DND-41 (cell line): ENCODE measurements around the gene LONRF2.

Experiments
- ATAC-seq: fragments of 200-7000 bp; cut with Tn5 transposase; 3 replicates; pipeline ENCODE4 v1.9.1; 2021; ENCODE audit warnings: low read depth; ENCODE audit not compliant: insufficient read depth
- DNase-seq: peaks from one replicate; pipeline ENCODE4 v3.0.0-alpha.2; 2020
- H2AFZ ChIP-seq: 2 replicates; pipeline ENCODE4 v1.6.0; 2012; ENCODE audit warnings: low read depth, low read length
- H3K27ac ChIP-seq: 2 replicates; pipeline ENCODE4 v1.5.1; 2012; ENCODE audit warnings: low read length, inconsistent platforms
- H3K27me3 ChIP-seq: fragments of 200-600 bp; sonication (generic); 2 replicates; pipeline ENCODE4 v1.6.0; 2012; ENCODE audit warnings: low read length, mild to moderate bottlenecking, inconsistent platforms; ENCODE audit not compliant: insufficient read depth, poor library complexity
- H3K36me3 ChIP-seq: 2 replicates; pipeline ENCODE4 v1.5.1; 2012; ENCODE audit warnings: low read length, inconsistent platforms; ENCODE audit not compliant: insufficient read depth
- H3K4me1 ChIP-seq: 2 replicates; pipeline ENCODE4 v1.5.1; 2012; ENCODE audit warnings: mild to moderate bottlenecking, low read length; ENCODE audit not compliant: insufficient read depth
- H3K4me2 ChIP-seq: 2 replicates; pipeline ENCODE4 v1.6.0; 2012; ENCODE audit warnings: mild to moderate bottlenecking, moderate library complexity, low read length, inconsistent platforms; ENCODE audit not compliant: insufficient read depth
- H3K4me3 ChIP-seq, 2 experiments: fragments of 200-600 bp in 1 of 2; shearing (Covaris generic) in 1 of 2; 2 replicates each; pipeline ENCODE4 v1.5.1; 2012 to 2016; ENCODE audit warnings: inconsistent platforms in 2 of 2, low read length in 2 of 2, mild to moderate bottlenecking in 2 of 2, low read depth in 1 of 2, moderate library complexity in 1 of 2
- H3K79me2 ChIP-seq: 2 replicates; pipeline ENCODE4 v1.6.0; 2012; ENCODE audit warnings: low read length, inconsistent platforms; ENCODE audit not compliant: insufficient read depth
- H3K9ac ChIP-seq: 2 replicates; pipeline ENCODE4 v1.6.0; 2012; ENCODE audit warnings: low read depth, mild to moderate bottlenecking, inconsistent platforms, low read length, moderate library complexity
- H3K9me3 ChIP-seq: 2 replicates; pipeline ENCODE4 v1.5.1; 2012; ENCODE audit warnings: low read length, moderate library complexity, mild to moderate bottlenecking, inconsistent platforms; ENCODE audit not compliant: insufficient read depth, severe bottlenecking
- H4K20me1 ChIP-seq: 2 replicates; pipeline ENCODE4 v1.6.0; 2012; ENCODE audit warnings: low read length; ENCODE audit not compliant: insufficient read depth
- CTCF ChIP-seq: IDR thresholded peaks from 2 replicates; pipeline ENCODE4 v1.5.1; 2012; ENCODE audit warnings: borderline replicate concordance, low read length, moderate library complexity, mild to moderate bottlenecking; ENCODE audit not compliant: poor library complexity, severe bottlenecking; ENCODE audit errors: extremely low read depth
- EZH2 ChIP-seq: IDR thresholded peaks from 3 replicates; pipeline ENCODE4 v1.6.1; 2012; ENCODE audit warnings: borderline replicate concordance, low read depth, mild to moderate bottlenecking, moderate library complexity, low read length, inconsistent platforms; ENCODE audit not compliant: severe bottlenecking

The LONRF2 gene

GRCh38 chr2:100244881-100245605 lies 77.3 kb downstream of the LONRF2 start:
- Histone ChIP-seq H3K79me2 (no peaks in the 10 kb centered on the region), H4K20me1 (no peaks in the 10 kb centered on the region; the same call in 1 of the 2 replicates), H3K4me1 (no peaks in the 10 kb centered on the region), H3K36me3 (no peaks in the 10 kb centered on the region), H3K4me3 (no peak overlapping the region), H3K9me3 (no peaks in the 10 kb centered on the region), H3K27me3 (no peaks in the 10 kb centered on the region), H3K4me2 (no peak overlapping the region), H3K27ac (no peak overlapping the region), H3K9ac (no peak overlapping the region), H2AFZ (no peak overlapping the region)
- DNase-seq (no peak), ATAC-seq (no peak)
- no peak for TF ChIP-seq CTCF
- no peak for TF ChIP-seq EZH2

GRCh38 chr2:100243631-100244030 lies 78.7 kb downstream of the LONRF2 start:
- H3K9me3 ChIP-seq: no peaks in the 10 kb centered on the region
- H3K4me2 ChIP-seq: no peak overlapping the region
- no peaks in the 10 kb centered on the region for H3K27me3 ChIP-seq
- H3K4me3 ChIP-seq: no peak overlapping the region
- H3K79me2 ChIP-seq: no peaks in the 10 kb centered on the region
- H3K27ac ChIP-seq: no peak overlapping the region
- no peaks in the 10 kb centered on the region; the same call in 1 of the 2 replicates for H4K20me1 ChIP-seq
- ATAC-seq (no peak), DNase-seq (no peak)
- no peak overlapping the region for H3K9ac ChIP-seq
- no peaks in the 10 kb centered on the region for H3K4me1 ChIP-seq
- no peak overlapping the region for H2AFZ ChIP-seq
- no peaks in the 10 kb centered on the region for H3K36me3 ChIP-seq
- no peak for TF ChIP-seq CTCF

- no peak overlapping the region for H3K27ac ChIP-seq
- H3K79me2 ChIP-seq: no peaks in the 10 kb centered on the region
- H2AFZ ChIP-seq: no peak overlapping the region
- peak; percentile 83 for ATAC-seq
- H3K9ac ChIP-seq: no peak overlapping the region
- H4K20me1 ChIP-seq: no peaks in the 10 kb centered on the region; the same call in 1 of the 2 replicates
- H3K27me3 ChIP-seq: no peaks in the 10 kb centered on the region
- no peak overlapping the region for H3K4me3 ChIP-seq
- no peak overlapping the region for H3K4me2 ChIP-seq
- no peaks in the 10 kb centered on the region for H3K9me3 ChIP-seq
- H3K36me3 ChIP-seq: no peaks in the 10 kb centered on the region
- no peaks in the 10 kb centered on the region for H3K4me1 ChIP-seq
- DNase-seq: peak; percentile 72
- TF ChIP-seq CTCF (peak; percentile 94), EZH2 (no peak)
These were observed 79.2 kb downstream of the LONRF2 start for GRCh38 chr2:100242891-100243619.
